ENCODE measurements around the gene TSPAN18. TPM values are rescaled to one million over a fixed set of nuclear protein-coding genes. Genes with fewer than 3 reads are reported as not detected.

Gene TSPAN18
- total RNA-seq, 1 experiment from 2014 or later = 21.3 TPM

Other genes starting within 250 kb of the TSPAN18 start
- 26.1 TPM for gene CD82, start 161.3 kb upstream of the TSPAN18 start, total RNA-seq (2021; ENCODE audit: unreplicated experiment)
- gene TP53I11, start 223.9 kb downstream of the TSPAN18 start, total RNA-seq (2021; ENCODE audit: unreplicated experiment) = 132 TPM

Measured in Panc1 (cell line).